WTC11 (cell line): ENCODE data around the gene INPP5A.

Experiments
- ATF3 ChIP-seq: sonication (generic); formaldehyde crosslinking; conservative IDR thresholded peaks from 2 replicates; pipeline ENCODE4 v1.8.1; 2022; ENCODE audit warnings: mild to moderate bottlenecking, missing genetic modification reagents
- E2F1 ChIP-seq: sonication (generic); formaldehyde crosslinking; IDR thresholded peaks from 2 replicates; pipeline ENCODE4 v1.8.0; 2022; ENCODE audit warnings: mild to moderate bottlenecking, missing genetic modification reagents
- HMGA2 ChIP-seq: fragments of 250-450 bp; sonication (Bioruptor Pico); IDR thresholded peaks from 2 replicates; pipeline ENCODE4 v1.4.0; 2021; ENCODE audit warnings: mild to moderate bottlenecking, moderate library complexity
- NR2C2 ChIP-seq: sonication (generic); formaldehyde crosslinking; IDR thresholded peaks from 2 replicates; pipeline ENCODE4 v1.8.0; 2022; ENCODE audit warnings: mild to moderate bottlenecking, missing genetic modification reagents
- ZNF138 ChIP-seq: sonication (generic); formaldehyde crosslinking; conservative IDR thresholded peaks from 2 replicates; pipeline ENCODE4 v1.8.1; 2022; ENCODE audit warnings: mild to moderate bottlenecking, moderate library complexity, missing genetic modification reagents
- ZNF263 ChIP-seq: sonication (generic); formaldehyde crosslinking; IDR thresholded peaks from 2 replicates; pipeline ENCODE4 v1.8.1; 2022; ENCODE audit warnings: low read depth, mild to moderate bottlenecking, moderate library complexity, missing genetic modification reagents
- ZNF317 ChIP-seq: sonication (generic); formaldehyde crosslinking; IDR thresholded peaks from 2 replicates; pipeline ENCODE4 v1.8.1; 2023; ENCODE audit warnings: low read depth, mild to moderate bottlenecking, moderate library complexity, missing genetic modification reagents, borderline replicate concordance
- TF ChIP-seq, protein P1 (sequence below): fragments of 200-600 bp; IDR thresholded peaks from 2 replicates; pipeline ENCODE4 v1.8.0; 2022; ENCODE audit warnings: antibody characterized with exemption

- TF ChIP-seq, protein P1, sequence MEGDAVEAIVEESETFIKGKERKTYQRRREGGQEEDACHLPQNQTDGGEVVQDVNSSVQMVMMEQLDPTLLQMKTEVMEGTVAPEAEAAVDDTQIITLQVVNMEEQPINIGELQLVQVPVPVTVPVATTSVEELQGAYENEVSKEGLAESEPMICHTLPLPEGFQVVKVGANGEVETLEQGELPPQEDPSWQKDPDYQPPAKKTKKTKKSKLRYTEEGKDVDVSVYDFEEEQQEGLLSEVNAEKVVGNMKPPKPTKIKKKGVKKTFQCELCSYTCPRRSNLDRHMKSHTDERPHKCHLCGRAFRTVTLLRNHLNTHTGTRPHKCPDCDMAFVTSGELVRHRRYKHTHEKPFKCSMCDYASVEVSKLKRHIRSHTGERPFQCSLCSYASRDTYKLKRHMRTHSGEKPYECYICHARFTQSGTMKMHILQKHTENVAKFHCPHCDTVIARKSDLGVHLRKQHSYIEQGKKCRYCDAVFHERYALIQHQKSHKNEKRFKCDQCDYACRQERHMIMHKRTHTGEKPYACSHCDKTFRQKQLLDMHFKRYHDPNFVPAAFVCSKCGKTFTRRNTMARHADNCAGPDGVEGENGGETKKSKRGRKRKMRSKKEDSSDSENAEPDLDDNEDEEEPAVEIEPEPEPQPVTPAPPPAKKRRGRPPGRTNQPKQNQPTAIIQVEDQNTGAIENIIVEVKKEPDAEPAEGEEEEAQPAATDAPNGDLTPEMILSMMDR: no peak
- TF ChIP-seq HMGA2 (CRISPR knock-in tag) (no peak), ZNF317 (CRISPR knock-in tag) (no peak), ATF3 (CRISPR knock-in tag) (no peak), ZNF263 (CRISPR knock-in tag) (no peak), E2F1 (no peak), ZNF138 (CRISPR knock-in tag) (no peak), NR2C2 (CRISPR knock-in tag) (no peak)
These were observed 246.6 kb downstream of the INPP5A start for GRCh38 chr10:132783940-132784865.
